ENCODE measurements around the gene CCDC106.

CCDC106 gene

DNA sequence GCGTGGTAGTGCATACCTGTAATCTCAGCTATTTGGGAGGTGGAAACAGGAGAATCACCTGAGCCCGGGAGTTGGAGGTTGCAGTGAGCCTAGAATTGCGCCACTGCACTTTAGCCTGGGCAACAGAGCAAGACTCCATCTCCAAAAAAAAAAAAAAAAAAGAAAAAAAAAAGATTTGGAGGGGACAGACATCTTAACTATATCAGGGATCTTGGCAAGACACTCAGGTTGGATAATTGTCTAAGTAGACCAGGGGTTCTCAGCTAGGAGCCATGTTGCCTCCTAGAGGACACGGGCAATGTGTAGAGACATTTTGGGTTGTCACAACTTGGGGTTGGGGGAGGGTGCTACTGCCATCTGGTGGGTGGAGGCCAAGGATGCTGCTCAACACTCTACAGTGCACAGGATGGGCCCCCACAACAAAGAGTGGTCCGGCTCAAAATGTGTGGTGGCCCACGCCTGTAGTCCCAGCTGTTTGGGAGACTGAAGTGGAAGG lies 9.1 kb upstream of the CCDC106 start:
- DNase-seq = peak; percentile 70 to 75

DNA sequence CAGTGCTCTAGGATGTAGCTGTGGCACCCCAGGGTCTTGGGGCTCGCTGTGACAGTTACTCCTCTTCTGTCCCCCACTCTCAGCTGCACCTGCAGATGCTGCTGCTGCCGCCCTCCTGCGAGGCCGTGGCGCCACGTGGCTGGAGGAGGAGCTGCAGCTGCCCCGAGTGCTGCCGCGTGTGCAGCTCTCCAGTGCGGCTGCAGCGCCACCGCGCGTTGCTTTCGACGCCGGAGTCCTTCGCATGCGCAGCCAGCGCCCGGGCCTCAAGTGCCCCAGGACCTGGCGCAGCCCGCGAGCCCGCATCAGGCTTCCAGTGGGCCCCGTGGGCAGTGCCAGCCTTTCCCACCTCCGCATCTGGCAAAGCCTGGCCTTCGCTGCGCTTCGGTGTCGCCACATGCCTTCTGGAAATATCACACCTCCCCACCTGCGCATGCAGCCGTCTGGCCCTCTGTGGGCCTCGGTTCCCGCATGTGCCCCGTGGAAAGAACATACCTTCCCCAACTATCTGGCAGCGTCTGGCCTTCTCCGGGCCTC lies 7.9 kb upstream of the CCDC106 start:
- DNase-seq = peak; percentile 78 to 85

DNA sequence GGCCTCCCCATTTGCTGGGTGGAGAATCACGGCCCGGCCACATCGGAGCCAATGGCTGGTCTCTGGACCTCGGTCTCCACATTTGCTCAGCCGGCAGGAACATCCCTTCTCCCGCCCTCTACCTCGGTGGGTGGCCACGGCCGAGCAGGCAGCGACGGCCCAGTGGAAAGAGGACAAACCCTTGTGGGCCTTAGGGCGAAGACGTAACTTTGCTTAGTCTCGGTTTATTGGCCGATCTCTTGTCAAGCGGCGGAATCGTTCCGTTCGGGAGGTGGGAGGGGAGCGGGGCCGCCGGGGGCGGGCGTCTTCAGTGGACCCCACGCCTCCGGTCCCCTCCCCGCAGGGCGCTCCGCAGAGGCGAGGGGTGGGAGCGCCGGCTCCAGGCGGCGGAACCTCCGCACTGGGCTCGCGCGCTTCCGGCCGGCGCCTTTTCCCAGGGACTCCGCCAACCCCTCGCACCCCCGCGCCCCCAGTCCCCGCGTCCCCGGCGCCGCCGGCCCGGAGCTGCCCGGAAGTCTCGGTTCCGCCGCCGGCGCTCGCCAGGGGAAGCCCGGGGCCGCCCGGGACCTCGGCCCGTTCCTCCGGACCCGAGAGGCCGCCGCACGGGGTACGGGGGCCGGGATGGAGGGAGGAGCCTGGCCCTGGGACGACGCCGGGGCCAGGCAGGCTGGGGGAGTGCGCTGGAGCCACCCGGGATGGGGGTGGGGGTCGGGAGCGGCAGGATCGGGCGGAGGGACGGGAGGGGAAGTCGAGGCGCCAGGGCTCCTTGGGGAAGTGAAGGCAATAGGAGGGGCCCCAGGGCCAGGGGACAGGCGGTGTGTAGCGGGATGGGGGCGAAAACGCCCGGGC lies 7.2 kb upstream of the CCDC106 start, which contains the start of gene ZNF580:
ZNF580 (plus strand) TSS at position 426 of the 849 bp plus-strand sequence. CDS start 1,507 bp downstream, outside the sequence.
- DNase-seq = peak; percentile 47 to 66

GRCh38 chr19:55641426-55642152 lies 6.4 kb upstream of the CCDC106 start:
- peak in 1 of 2 donors; percentile 54 for DNase-seq

DNA sequence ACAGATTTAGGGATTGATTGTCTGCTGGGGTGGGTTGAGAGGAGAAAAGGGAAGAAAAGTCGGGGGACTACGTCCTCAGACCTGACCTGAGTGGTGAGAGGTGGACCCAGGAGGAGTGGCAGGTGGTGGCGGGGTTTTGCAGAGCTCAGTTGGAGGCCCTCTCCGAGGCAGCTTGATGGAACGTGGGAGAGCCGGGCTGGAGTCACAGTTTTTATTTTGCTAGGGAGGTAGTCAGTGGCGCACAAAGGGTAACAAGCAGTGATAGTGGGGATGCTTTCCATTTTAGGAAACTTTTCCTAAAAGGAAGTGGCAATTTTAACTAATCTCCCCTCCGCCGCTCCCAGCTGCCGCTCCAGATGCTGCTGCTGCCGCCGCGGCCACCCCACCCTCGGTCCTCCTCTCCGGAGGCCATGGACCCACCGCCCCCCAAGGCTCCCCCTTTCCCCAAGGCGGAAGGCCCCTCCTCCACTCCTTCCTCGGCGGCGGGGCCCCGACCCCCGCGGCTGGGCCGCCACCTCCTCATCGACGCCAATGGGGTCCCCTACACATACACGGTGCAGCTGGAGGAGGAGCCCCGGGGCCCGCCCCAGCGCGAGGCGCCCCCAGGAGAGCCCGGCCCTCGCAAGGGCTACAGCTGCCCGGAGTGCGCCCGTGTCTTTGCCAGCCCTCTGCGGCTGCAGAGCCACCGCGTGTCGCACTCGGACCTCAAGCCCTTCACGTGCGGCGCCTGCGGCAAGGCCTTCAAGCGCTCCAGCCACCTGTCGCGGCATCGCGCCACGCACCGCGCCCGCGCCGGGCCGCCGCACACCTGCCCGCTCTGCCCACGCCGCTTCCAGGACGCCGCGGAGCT lies 5.6 kb upstream of the CCDC106 start:
- DNase-seq = peak in 1 of 2 donors; percentile 23

GRCh38 chr19:55643003-55643886 lies 4.8 kb upstream of the CCDC106 start, which contains the start of gene ZNF581:
ZNF581 (plus strand) TSS chr19:55643649; CDS start chr19:55644572, 923 bp downstream.
- DNase-seq = peak; percentile 77 to 83

DNA sequence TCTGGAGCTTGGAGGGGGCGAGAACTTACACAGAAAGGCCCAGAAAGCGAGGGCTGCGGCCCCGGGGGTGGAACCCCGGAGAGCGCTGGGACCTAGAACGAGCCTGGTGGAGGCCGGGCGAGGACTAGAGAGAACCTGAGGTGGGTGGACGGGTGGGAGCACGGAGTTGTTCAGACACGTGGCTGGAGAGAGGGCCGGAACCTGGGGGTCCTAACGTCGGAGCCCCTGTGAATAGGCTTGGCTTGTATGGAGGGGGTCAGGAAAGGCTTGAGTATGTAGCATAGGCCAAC lies 4.2 kb upstream of the CCDC106 start:
- no peak for DNase-seq

GRCh38 chr19:55644191-55644833 lies 3.7 kb upstream of the CCDC106 start:
- DNase-seq = no peak

- DNase-seq = no peak
Observed at GRCh38 chr19:55644842-55645511, 3.0 kb upstream of the CCDC106 start.

GRCh38 chr19:55645512-55645881 lies 2.5 kb upstream of the CCDC106 start:
- no peak for DNase-seq

GRCh38 chr19:55646889-55647731 lies 902 bp upstream of the CCDC106 start:
- peak in 1 of 2 donors; percentile 29 for DNase-seq

DNA sequence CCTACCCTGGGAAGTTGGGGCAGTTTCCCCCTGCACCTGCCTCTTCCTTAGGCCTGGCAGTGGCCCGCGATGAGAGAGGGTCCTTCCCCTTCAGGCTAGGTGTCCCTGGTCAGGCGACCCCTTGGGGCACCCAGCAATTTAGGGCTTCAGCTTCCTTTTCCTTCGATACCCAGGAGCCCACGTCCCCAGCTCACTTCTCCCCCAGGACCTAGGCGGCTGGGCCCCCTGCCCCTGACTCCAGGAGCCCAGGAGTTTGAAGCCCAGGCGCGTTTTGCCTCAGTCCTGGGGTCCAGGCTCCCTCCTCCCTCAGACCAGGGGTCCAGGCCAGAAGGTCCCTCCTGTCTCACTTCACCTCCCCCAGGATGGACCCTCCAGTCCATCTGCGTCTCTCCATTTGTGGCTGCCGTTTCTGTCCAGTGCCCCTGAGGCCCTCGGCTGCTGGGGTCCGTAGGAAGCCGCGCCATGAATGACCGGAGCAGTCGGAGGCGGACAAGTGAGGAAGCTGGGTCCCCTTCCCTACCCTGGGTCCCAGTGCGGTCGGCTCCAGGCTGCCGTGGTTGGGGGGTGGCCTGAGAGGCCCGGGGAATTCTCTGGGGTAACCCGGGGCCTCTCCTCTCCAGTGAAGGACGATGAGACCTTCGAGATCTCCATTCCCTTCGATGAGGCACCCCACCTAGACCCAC lies 714 bp downstream of the CCDC106 start:
- DNase-seq = no peak

GRCh38 chr19:55649268-55650125 lies 1.5 kb downstream of the CCDC106 start:
- DNase-seq = no peak

DNA sequence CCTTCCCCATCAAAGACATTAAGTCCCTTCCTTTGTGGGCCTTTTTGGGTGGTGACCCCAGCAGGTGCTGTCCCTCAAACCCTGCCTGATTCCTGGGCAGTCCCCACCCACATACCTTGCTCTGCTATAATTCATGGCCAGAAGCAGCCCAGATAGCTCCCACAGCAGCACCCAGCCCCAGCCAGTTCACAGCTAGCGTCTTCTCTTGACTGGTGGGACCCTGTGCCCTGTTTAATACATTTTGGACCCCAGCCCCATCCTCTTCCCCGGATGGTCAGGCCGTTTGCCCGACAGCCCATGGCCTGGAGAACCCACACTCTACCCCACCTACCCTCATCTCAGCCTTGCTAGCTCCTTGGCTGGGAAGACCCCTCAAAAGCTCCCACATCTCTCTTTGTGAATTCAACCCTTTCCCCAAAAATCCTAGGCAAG lies 2.1 kb downstream of the CCDC106 start:
- no peak for DNase-seq

DNA sequence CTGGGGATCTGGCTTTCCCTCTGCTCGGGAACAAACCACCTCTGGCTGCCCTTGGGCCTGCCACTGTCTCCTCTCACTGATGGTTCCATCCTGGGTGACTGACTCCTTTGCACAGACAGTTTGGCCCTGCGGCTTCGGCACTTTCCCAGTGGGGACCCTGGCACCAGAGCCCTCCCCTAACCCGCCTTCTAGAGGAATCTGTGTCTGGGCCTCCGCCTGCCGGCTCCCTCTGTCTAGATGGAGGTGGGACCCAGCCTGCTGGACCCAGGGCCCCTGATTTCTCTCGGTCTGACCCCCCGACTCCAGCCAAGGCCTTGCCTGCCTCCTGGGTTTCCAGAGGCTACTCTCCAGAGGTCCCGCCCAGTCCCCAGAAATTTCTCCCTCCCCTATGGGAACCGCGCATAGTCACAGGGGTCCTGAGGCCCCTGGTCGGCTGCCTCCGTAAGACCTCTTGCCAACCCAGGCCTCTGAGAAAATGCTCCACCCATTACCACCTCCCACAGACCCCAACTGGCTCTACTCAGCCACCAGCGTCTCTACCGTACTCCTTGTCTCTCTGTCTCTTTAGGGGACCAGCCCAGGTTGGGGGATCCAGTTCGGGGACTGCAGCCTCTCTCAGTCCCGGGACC lies 2.7 kb downstream of the CCDC106 start:
- DNase-seq = no peak

DNA sequence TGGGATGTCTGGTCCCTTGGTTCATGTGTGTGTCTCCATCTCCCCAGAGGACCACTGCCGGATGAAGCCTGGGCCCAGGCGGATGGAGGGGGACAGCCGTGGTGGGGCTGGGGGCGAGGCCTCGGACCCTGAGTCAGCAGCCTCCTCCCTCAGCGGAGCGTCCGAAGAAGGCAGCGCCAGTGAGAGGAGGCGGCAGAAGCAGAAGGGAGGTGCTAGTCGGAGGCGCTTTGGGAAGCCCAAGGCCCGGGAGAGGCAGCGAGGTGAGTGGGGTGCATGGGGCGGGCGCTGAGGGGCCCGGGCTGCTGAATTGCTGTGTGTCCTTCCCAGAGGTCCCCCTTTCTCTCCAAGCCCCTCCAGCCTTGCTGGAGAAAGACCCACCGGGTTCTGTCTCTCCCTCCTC lies 3.2 kb downstream of the CCDC106 start:
- DNase-seq = no peak
